Measurements from ENCODE around the gene FAM168B. TPM values are rescaled to one million over a fixed set of nuclear protein-coding genes. Genes with fewer than 3 reads are reported as not detected.

The FAM168B gene
- total RNA-seq, 4 donors from 2014 or later: 97.7 to 137 (median 122) TPM

GRCh38 chr2:130998561-130998960, 94.7 kb downstream of the FAM168B start:
- ATAC-seq (ENCODE audit: low FRiP score): no peak

More at GRCh38 chr2:130998561-130998960, 94.7 kb downstream of the FAM168B start:
- DNase-seq (ENCODE audit: low spot score): no peak
- TF ChIP-seq CTCF (IDR thresholded peaks at IDR 0.05): no peak

Other genes with a start within 250 kb of the FAM168B start
- 100 to 1,000 TPM in 1 of 4 donors, 10 to 100 TPM in 3; 46.3 to 107 (median 78.3) TPM for gene PLEKHB2, start 11.9 kb upstream of the FAM168B start, total RNA-seq
- under 1 TPM in 1 of 4 donors, not detected in 3; 0.12 TPM for gene POTEE, start 116.1 kb upstream of the FAM168B start, total RNA-seq

Data from omental fat pad (tissue), 4 donors.